T-helper 17 cell (primary cell): ENCODE data around the gene CREBL2. TPM values are rescaled to one million over a fixed set of nuclear protein-coding genes. Genes with fewer than 3 reads are reported as not detected.

Experiments
- total RNA-seq, 4 donors: library from RNA in 2 of 4; stranded (reverse) in 2 of 4; gene quantifications; one replicate each; pipeline ENCODE4 v1.2.3 and lab custom pipeline; 2022 to 2026

Gene CREBL2
- total RNA-seq, 2 donors from 2014 or later: 25.6 to 37.2 TPM

Other genes starting within 250 kb of the CREBL2 start
- gene DUSP16, start 49.0 kb upstream of the CREBL2 start, total RNA-seq: 10 to 100 TPM; 81.1 to 94.8 TPM
- gene GPR19, start 84.3 kb downstream of the CREBL2 start, total RNA-seq: 1 to 10 TPM; 2.0 to 2.1 TPM
- gene CDKN1B, start 105.5 kb downstream of the CREBL2 start, total RNA-seq: 100 to 1,000 TPM; 202 to 252 TPM
- 1 to 10 TPM; 3.1 to 5.1 TPM for gene APOLD1, start 173.8 kb downstream of the CREBL2 start, total RNA-seq
- 100 to 1,000 TPM; 135 to 141 TPM for gene DDX47, start 201.5 kb downstream of the CREBL2 start, total RNA-seq